Mesenchymal stem cell (in vitro differentiated cells and primary cell): ENCODE measurements around the gene NOS3.
"Not testable (repeated sequence)": the region's sequence is repeated elsewhere in the genome, so short reads cannot be mapped to it uniquely, and the experiment has no call there.

Experiments
- DNase-seq: peaks from one replicate; pipeline ENCODE4 v3.0.0-alpha.2; 2013
- H2AFZ ChIP-seq: one replicate; pipeline ENCODE4 v1.6.1; 2013; ENCODE audit warnings: low read depth, mild to moderate bottlenecking, control low read depth, inconsistent platforms, low read length, moderate library complexity
- H2AK5ac ChIP-seq: 2 replicates; pipeline ENCODE4 v1.6.1; 2013; ENCODE audit warnings: low read length, moderate library complexity, mild to moderate bottlenecking, inconsistent platforms; ENCODE audit not compliant: severe bottlenecking
- H2BK120ac ChIP-seq: one replicate; pipeline ENCODE4 v1.6.1; 2013; ENCODE audit warnings: low read depth, mild to moderate bottlenecking, inconsistent platforms, low read length, moderate library complexity
- H2BK12ac ChIP-seq, 2 experiments: one replicate each; pipeline ENCODE4 v1.6.1; 2013; ENCODE audit warnings: inconsistent platforms in 2 of 2, low read length in 2 of 2, mild to moderate bottlenecking in 2 of 2, moderate library complexity in 2 of 2, control low read depth in 1 of 2
- H2BK15ac ChIP-seq: one replicate; pipeline ENCODE4 v1.6.1; 2013; ENCODE audit warnings: mild to moderate bottlenecking, low read depth, inconsistent platforms; ENCODE audit not compliant: poor library complexity, severe bottlenecking
- H2BK5ac ChIP-seq: 2 replicates; pipeline ENCODE4 v1.6.1; 2013; ENCODE audit warnings: low read depth, mild to moderate bottlenecking, low read length, control low read depth, inconsistent platforms; ENCODE audit not compliant: poor library complexity, severe bottlenecking
- H3K14ac ChIP-seq, 2 experiments: one replicate each; pipeline ENCODE4 v1.6.1; 2013; ENCODE audit warnings: inconsistent platforms in 2 of 2, low read length in 2 of 2, control low read depth in 1 of 2, mild to moderate bottlenecking in 1 of 2, moderate library complexity in 1 of 2
- H3K18ac ChIP-seq, 2 experiments: one replicate each; pipeline ENCODE4 v1.6.1; 2013; ENCODE audit warnings: inconsistent platforms in 2 of 2, low read length in 2 of 2, control low read depth in 1 of 2, low read depth in 1 of 2, mild to moderate bottlenecking in 1 of 2
- H3K23ac ChIP-seq, 2 experiments: one replicate each; pipeline ENCODE4 v1.6.1; 2013; ENCODE audit warnings: inconsistent platforms in 2 of 2, low read length in 2 of 2, mild to moderate bottlenecking in 2 of 2, moderate library complexity in 2 of 2, control low read depth in 1 of 2
- H3K27ac ChIP-seq: 2 replicates; pipeline ENCODE4 v1.5.1; 2013; ENCODE audit warnings: mild to moderate bottlenecking, moderate library complexity, low read length, control low read depth, inconsistent platforms; ENCODE audit not compliant: poor library complexity, severe bottlenecking
- H3K27me3 ChIP-seq, 2 experiments: 2 replicates each; pipeline versions ENCODE4 v1.6.1 to v1.7.0; 2013; ENCODE audit warnings: low read length in 2 of 2, mild to moderate bottlenecking in 2 of 2, moderate library complexity in 2 of 2, control low read depth in 1 of 2, inconsistent platforms in 1 of 2; ENCODE audit not compliant: control insufficient read depth in 1 of 2, insufficient read depth in 1 of 2
- H3K36me3 ChIP-seq, 2 experiments: 2 replicates each; pipeline versions ENCODE4 v1.6.1 to v1.7.0; 2013; ENCODE audit warnings: low read length in 2 of 2, control low read depth in 1 of 2, inconsistent platforms in 1 of 2, low read depth in 1 of 2, mild to moderate bottlenecking in 1 of 2; ENCODE audit not compliant: insufficient read depth in 2 of 2, control insufficient read depth in 1 of 2
- H3K4ac ChIP-seq, 2 experiments: one replicate each; pipeline ENCODE4 v1.6.1; 2013; ENCODE audit warnings: inconsistent platforms in 2 of 2, low read length in 2 of 2, mild to moderate bottlenecking in 2 of 2, moderate library complexity in 2 of 2, control low read depth in 1 of 2, low read depth in 1 of 2
- H3K4me1 ChIP-seq: 2 replicates; pipeline ENCODE4 v1.6.1; 2013; ENCODE audit warnings: low read depth, low read length, control low read depth; ENCODE audit not compliant: control insufficient read depth, insufficient read depth
- H3K4me2 ChIP-seq: 2 replicates; pipeline ENCODE4 v1.6.1; 2013; ENCODE audit warnings: low read length, mild to moderate bottlenecking, inconsistent platforms; ENCODE audit not compliant: poor library complexity, severe bottlenecking
- H3K4me3 ChIP-seq, 2 experiments: 2 replicates each; pipeline versions ENCODE4 v1.5.1 to v1.7.0; 2013; ENCODE audit warnings: low read length in 2 of 2, mild to moderate bottlenecking in 2 of 2, control low read depth in 1 of 2, low read depth in 1 of 2; ENCODE audit not compliant: insufficient read depth in 1 of 2
- H3K79me1 ChIP-seq: replicated peaks from 2 replicates; pipeline ENCODE4 v1.6.1; 2013; ENCODE audit warnings: mild to moderate bottlenecking, control low read depth, low read length, inconsistent platforms; ENCODE audit not compliant: poor library complexity, severe bottlenecking
- H3K9ac ChIP-seq: 2 replicates; pipeline ENCODE4 v1.7.0; 2013; ENCODE audit warnings: mild to moderate bottlenecking, low read length, moderate library complexity
- H3K9me3 ChIP-seq: 2 replicates; pipeline ENCODE4 v1.7.0; 2013; ENCODE audit warnings: mild to moderate bottlenecking, low read length; ENCODE audit not compliant: control insufficient read depth
- H4K8ac ChIP-seq: one replicate; pipeline ENCODE4 v1.6.1; 2013; ENCODE audit warnings: inconsistent platforms, mild to moderate bottlenecking, low read length, moderate library complexity
- H4K91ac ChIP-seq: one replicate; pipeline ENCODE4 v1.6.1; 2013; ENCODE audit warnings: mild to moderate bottlenecking, low read length, inconsistent platforms
- WGBS: methylation state at CpG from one replicate; pipeline ENCODE4 v1.1.7; 2013; ENCODE audit warnings: mixed read lengths; 5-methylcytosine and 5-hydroxymethylcytosine counted together

NOS3 gene

GRCh38 chr7:151025924-151026671 is 35.3 kb downstream of the NOS3 start:
- H2BK15ac ChIP-seq, result no peak overlapping the region
- H3K14ac ChIP-seq, result no peak overlapping the region
- peaks cover 5% of the 10 kb centered on the region for H3K79me1 ChIP-seq
- no peak overlapping the region for H3K4ac ChIP-seq
- no peak overlapping the region for H4K8ac ChIP-seq
- H3K36me3 ChIP-seq, result no peaks in the 10 kb centered on the region
- H2BK120ac ChIP-seq, result no peak overlapping the region
- peaks cover 6% of the 10 kb centered on the region for H3K4me1 ChIP-seq
- no peak overlapping the region for H3K9ac ChIP-seq
- H2AFZ ChIP-seq, result no peak overlapping the region
- H3K27me3 ChIP-seq, result peaks cover 11 to 16% of the 10 kb centered on the region in 2 experiments
- H3K9me3 ChIP-seq, result no peaks in the 10 kb centered on the region
- no peak overlapping the region for H2BK5ac ChIP-seq
- no peak overlapping the region for H3K4me2 ChIP-seq
- H4K91ac ChIP-seq, result no peak overlapping the region
- H2AK5ac ChIP-seq, result no peak overlapping the region
- no peak overlapping the region for H3K27ac ChIP-seq
- no peak overlapping the region for H3K4me3 ChIP-seq
- H3K23ac ChIP-seq, result no peak overlapping the region
- 90% methylated on average over 4 of the region's 4 CpGs for WGBS
- H3K18ac ChIP-seq, result no peak overlapping the region
- DNase-seq, result peak; percentile 46
- H2BK12ac ChIP-seq, result no peak overlapping the region

- not testable (repeated sequence) for H2BK12ac ChIP-seq, H3K4me2 ChIP-seq, H2AK5ac ChIP-seq, H3K18ac ChIP-seq, H3K4me1 ChIP-seq, H2BK5ac ChIP-seq, H3K36me3 ChIP-seq, H4K91ac ChIP-seq, H3K23ac ChIP-seq, H3K4ac ChIP-seq, H3K9me3 ChIP-seq, H3K14ac ChIP-seq, H2BK120ac ChIP-seq, H2BK15ac ChIP-seq, H3K27ac ChIP-seq, H3K79me1 ChIP-seq, H2AFZ ChIP-seq
- WGBS, result 34% methylated on average over 16 of the region's 19 CpGs
- Histone ChIP-seq H4K8ac (peak overlapping the region; percentile 80), H3K9ac (peak overlapping the region; percentile 92), H3K27me3 (peaks cover 7 to 14% of the 10 kb centered on the region in 2 experiments), H3K4me3 (peak overlapping the region in 1 of 2 experiments; percentile 92)
- peak; percentile 12 for DNase-seq
Measured at GRCh38 chr7:151026771-151027727, 36.2 kb downstream of the NOS3 start.

GRCh38 chr7:151027728-151028130 is 36.9 kb downstream of the NOS3 start:
- not testable (repeated sequence) for DNase-seq, H4K91ac ChIP-seq, H3K36me3 ChIP-seq, H3K4me1 ChIP-seq, H2BK15ac ChIP-seq, H3K27ac ChIP-seq, H2BK5ac ChIP-seq, H3K9me3 ChIP-seq, H2AK5ac ChIP-seq, H3K14ac ChIP-seq, H2BK120ac ChIP-seq, H3K23ac ChIP-seq
- H3K79me1 ChIP-seq, result peaks cover 12% of the 10 kb centered on the region
- H3K27me3 ChIP-seq, result peaks cover 6 to 14% of the 10 kb centered on the region in 2 experiments
- peak overlapping the region; percentile 39 to 92 for H3K4me3 ChIP-seq
- peak overlapping the region in 1 of 2 experiments; percentile 31 for H2BK12ac ChIP-seq
- peak overlapping the region; percentile 76 for H4K8ac ChIP-seq
- H2AFZ ChIP-seq, result peak overlapping the region; percentile 91
- peak overlapping the region in 1 of 2 experiments; percentile 30 for H3K4ac ChIP-seq
- peak overlapping the region; percentile 35 to 43 for H3K18ac ChIP-seq
- H3K4me2 ChIP-seq, result peak overlapping the region; percentile 58
- peak overlapping the region; percentile 92 for H3K9ac ChIP-seq
- WGBS, result 18% methylated on average over 16 of the region's 16 CpGs
